Measurements from ENCODE around the gene TMEM250. TPM values are rescaled to one million over a fixed set of nuclear protein-coding genes. Genes with fewer than 3 reads are reported as not detected.

The TMEM250 gene
- total RNA-seq, 3 donors from 2014 or later (not counting 1 experiment from before 2014, with no cell fraction given) = 19.5 to 34.3 (median 33.6) TPM

- peaks cover 13% of the 10 kb centered on the region for H3K27me3 ChIP-seq (ENCODE audit: control insufficient read depth, insufficient read depth, low read length)
- Mint-ChIP-seq H3K27me3 (ENCODE audit: low read depth in 2 of 2) (peaks cover 5 to 34% of the 10 kb centered on the region in 2 donors), H3K9me3 (no peaks in the 10 kb centered on the region), H3K4me3 (no peak overlapping the region), H3K4me1 (peaks cover 0 to 11% of the 10 kb centered on the region in 2 donors), H3K36me3 (no peaks in the 10 kb centered on the region), H3K27ac (no peak overlapping the region)
- no peak for TF ChIP-seq CTCF (IDR thresholded peaks at IDR 0.05)
- H3K4me1 ChIP-seq (ENCODE audit: control insufficient read depth, insufficient read depth, low read length) = peaks cover 10% of the 10 kb centered on the region
- no peak overlapping the region for H3K27ac ChIP-seq (ENCODE audit: low read length)
- no peaks in the 10 kb centered on the region for H3K36me3 ChIP-seq (ENCODE audit: control insufficient read depth, insufficient read depth, low read length)
- ATAC-seq (peak in 1 of 3 donors; percentile 21), DNase-seq (no peak)
- intact Hi-C loops (cut with micrococcal nuclease) = no loop called here
- no peaks in the 10 kb centered on the region for H3K9me3 ChIP-seq (ENCODE audit: control insufficient read depth, insufficient read depth, low read length)
- H3K4me3 ChIP-seq (ENCODE audit: low read length) = no peak overlapping the region
- 14% methylated on average over 52 of the region's 52 CpGs for WGBS (ENCODE audit: insufficient coverage)
These were observed 13.9 kb upstream of the TMEM250 start for GRCh38 chr9:136132512-136133050.

- no peaks in the 10 kb centered on the region for H3K9me3 ChIP-seq (ENCODE audit: control insufficient read depth, insufficient read depth, low read length)
- no peak for TF ChIP-seq CTCF (IDR thresholded peaks at IDR 0.05)
- H3K4me1 ChIP-seq (ENCODE audit: control insufficient read depth, insufficient read depth, low read length) = peaks cover 10% of the 10 kb centered on the region
- intact Hi-C loops (cut with micrococcal nuclease) = no loop called here
- Mint-ChIP-seq H3K4me3 (no peak overlapping the region), H3K27me3 (ENCODE audit: low read depth in 2 of 2) (peaks cover 5 to 36% of the 10 kb centered on the region in 2 donors), H3K4me1 (peaks cover 0 to 11% of the 10 kb centered on the region in 2 donors), H3K36me3 (no peaks in the 10 kb centered on the region), H3K27ac (no peak overlapping the region), H3K9me3 (no peaks in the 10 kb centered on the region)
- no peak overlapping the region for H3K27ac ChIP-seq (ENCODE audit: low read length)
- ATAC-seq (no peak), DNase-seq (no peak)
- WGBS (ENCODE audit: insufficient coverage) = 71% methylated on average over 31 of the region's 31 CpGs
- H3K27me3 ChIP-seq (ENCODE audit: control insufficient read depth, insufficient read depth, low read length) = peaks cover 13% of the 10 kb centered on the region
- no peak overlapping the region for H3K4me3 ChIP-seq (ENCODE audit: low read length)
- H3K36me3 ChIP-seq (ENCODE audit: control insufficient read depth, insufficient read depth, low read length) = no peaks in the 10 kb centered on the region
These were observed 13.2 kb upstream of the TMEM250 start for GRCh38 chr9:136131629-136132511.

- no peak overlapping the region for H3K27ac Mint-ChIP-seq
- H3K4me3 Mint-ChIP-seq = no peak overlapping the region
- Histone ChIP-seq H3K4me3 (ENCODE audit: low read length) (no peak overlapping the region), H3K27me3 (ENCODE audit: control insufficient read depth, insufficient read depth, low read length) (peaks cover 12% of the 10 kb centered on the region), H3K36me3 (ENCODE audit: control insufficient read depth, insufficient read depth, low read length) (no peaks in the 10 kb centered on the region), H3K4me1 (ENCODE audit: control insufficient read depth, insufficient read depth, low read length) (peaks cover 10% of the 10 kb centered on the region), H3K27ac (ENCODE audit: low read length) (no peak overlapping the region), H3K9me3 (ENCODE audit: control insufficient read depth, insufficient read depth, low read length) (no peaks in the 10 kb centered on the region)
- TF ChIP-seq CTCF (IDR thresholded peaks at IDR 0.05) = no peak
- intact Hi-C loops (cut with micrococcal nuclease) = no loop called here
- H3K4me1 Mint-ChIP-seq = peaks cover 0 to 10% of the 10 kb centered on the region in 2 donors
- H3K36me3 Mint-ChIP-seq = no peaks in the 10 kb centered on the region
- DNase-seq (no peak), ATAC-seq (no peak)
- peaks cover 0 to 34% of the 10 kb centered on the region in 2 donors for H3K27me3 Mint-ChIP-seq (ENCODE audit: low read depth in 2 of 2)
- H3K9me3 Mint-ChIP-seq = no peaks in the 10 kb centered on the region
- 88% methylated on average over 15 of the region's 17 CpGs for WGBS (ENCODE audit: insufficient coverage)
These were observed 10.5 kb upstream of the TMEM250 start for GRCh38 chr9:136129176-136129575.

Measured in natural killer cell (primary cell).